HG03342 (cell line): ENCODE data around the gene TK1.
"Not testable (repeated sequence)": the region's sequence is repeated elsewhere in the genome, so short reads cannot be mapped to it uniquely, and the experiment has no call there.

Source experiments
- ATAC-seq: cut with Tn5 transposase; IDR thresholded peaks from one replicate; pipeline ENCODE4 v1.9.1; 2021; ENCODE audit warnings: mild to moderate bottlenecking, moderate library complexity; ENCODE audit not compliant: unreplicated experiment

Gene TK1

DNA sequence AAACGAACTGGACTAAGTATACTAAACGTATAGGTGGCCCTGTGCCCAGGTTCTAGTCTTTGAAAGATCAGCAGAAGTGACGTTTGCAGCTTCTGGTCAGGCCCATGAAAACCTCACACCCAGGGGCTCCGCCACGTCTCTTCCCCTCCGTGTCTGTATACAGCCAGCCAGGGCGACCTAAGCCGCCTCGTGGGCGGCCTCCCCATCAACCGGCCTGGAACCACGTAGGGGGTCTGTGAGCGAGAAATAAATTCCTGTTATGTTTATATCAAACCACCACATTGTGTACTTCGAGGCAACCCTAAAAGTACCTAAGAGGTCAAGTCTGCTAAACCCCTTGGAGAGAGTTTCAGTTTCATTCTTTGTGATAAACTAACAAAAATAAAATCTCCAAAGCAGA, 6.8 kb downstream of the TK1 start:
- ATAC-seq = no peak

DNA sequence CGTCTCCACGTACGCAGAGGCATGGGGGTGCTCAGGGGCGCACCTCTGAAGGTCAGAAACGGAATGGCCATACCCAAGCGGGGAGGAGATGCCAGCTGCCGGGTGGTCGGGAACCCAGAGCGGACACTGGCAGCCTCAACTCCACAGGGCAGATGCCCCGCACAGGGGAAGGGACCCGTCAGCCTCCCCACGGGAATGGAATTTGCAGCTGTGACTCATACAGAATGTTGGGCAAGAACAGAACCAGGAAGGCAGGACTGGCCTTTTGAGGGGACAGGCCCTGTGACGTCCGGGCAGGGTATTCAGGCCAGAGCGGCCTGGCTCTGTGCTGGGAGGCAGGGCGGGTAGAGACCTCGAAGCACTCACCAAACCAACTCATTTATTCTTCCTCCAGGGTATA, 7.5 kb downstream of the TK1 start:
- ATAC-seq = no peak

DNA sequence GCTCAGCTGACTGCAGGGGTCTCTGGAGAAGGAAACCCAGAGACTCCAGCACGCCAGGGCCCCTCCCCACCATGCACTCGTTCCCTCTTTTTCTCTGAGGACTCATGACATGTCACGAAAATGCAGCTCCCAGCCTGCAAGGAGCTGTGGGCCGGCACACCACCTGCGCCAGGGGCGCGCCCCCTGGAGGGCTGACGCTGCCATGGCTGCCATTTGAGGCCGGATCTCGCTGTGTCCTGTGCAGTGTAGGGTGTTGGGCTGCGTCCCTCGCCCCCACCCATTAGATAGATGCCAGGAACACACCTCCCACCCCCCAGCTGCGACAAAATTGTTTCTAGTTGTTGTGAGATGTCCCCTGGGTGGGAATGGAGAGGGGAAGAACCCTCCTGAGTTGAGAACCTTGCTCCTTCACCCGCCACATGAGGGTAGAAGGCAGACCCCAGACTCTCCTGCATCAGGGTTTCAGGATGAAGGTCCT, 10.3 kb downstream of the TK1 start:
- no peak for ATAC-seq

DNA sequence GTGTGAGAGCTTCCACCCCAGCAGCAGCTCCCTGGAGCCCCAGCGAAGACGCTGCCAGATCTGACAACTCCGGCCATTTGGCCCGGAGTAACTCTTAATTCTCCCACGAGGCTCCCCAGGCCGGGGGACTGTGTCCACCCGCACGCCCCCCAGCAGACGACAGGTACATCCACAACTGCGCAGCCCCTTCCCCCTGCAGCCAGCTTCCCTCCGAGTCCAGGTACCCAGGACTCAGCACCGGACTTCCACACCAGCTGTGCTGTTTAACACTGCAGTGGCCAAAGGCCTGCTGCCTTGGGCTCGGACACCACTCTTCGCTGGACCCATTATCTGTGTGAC, 11.2 kb downstream of the TK1 start:
- ATAC-seq = no peak

DNA sequence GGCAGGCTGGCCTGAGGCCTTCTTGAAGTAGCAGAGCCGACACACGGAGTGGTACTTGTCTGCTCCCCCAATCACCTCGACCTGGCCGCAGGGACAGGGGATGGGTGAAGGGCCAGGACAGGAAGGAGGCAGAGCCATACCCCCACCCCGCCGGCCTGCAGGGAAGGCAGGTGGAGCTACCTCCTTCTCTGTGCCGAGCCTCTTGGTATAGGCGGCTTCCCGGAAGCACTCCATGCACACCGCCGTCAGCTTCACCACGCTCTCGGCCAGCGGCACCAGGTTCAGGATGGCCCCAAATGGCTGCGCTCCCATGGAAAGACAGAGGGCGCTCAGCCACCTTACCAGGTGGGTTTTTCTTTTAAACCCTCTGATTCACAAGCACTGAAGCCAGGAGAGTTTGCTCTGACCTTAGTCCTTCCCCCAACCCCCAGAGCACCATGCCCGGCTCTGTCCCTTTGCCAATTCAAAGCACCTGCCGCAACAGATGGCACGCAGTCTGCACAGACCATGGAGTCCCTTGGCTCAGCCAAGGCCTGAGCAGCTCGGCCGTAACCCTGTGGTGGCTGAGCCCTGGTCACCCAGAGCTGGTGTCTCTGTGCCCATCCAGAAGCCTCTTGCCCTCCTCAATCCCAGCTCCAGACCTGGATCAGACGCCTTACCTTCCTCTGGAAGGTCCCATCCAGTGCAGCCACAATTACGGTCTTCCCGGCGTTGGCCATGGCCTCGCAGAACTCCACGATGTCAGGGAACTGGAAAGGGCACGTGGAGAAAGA, 11.8 kb downstream of the TK1 start:
- ATAC-seq = no peak

DNA sequence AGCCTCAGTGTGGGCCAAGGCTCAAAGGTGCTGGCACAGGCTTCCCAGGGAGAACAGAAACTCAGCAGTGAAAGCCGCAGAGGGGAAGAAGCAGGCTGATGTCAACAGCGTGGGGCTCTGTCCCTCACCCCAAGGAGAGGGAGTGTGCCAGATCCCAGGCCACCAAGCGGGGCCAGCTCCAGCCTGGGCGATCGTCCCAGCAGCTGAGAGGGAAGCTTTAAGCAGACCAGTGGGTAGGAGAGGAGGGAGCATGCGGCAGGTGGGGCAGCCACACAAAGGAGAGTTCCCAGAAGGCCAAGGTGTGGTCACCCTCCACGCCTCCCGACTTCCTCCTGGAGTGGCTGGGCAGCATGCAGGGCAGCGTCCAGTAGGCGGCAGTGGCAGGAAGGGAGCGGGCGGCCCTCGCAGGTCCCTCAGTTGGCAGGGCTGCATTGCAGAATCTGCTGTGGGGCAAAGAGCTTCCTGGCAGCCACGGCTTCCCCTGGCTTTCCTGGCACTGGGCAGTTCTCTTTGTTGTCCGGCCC, 12.4 kb downstream of the TK1 start:
- ATAC-seq = no peak

DNA sequence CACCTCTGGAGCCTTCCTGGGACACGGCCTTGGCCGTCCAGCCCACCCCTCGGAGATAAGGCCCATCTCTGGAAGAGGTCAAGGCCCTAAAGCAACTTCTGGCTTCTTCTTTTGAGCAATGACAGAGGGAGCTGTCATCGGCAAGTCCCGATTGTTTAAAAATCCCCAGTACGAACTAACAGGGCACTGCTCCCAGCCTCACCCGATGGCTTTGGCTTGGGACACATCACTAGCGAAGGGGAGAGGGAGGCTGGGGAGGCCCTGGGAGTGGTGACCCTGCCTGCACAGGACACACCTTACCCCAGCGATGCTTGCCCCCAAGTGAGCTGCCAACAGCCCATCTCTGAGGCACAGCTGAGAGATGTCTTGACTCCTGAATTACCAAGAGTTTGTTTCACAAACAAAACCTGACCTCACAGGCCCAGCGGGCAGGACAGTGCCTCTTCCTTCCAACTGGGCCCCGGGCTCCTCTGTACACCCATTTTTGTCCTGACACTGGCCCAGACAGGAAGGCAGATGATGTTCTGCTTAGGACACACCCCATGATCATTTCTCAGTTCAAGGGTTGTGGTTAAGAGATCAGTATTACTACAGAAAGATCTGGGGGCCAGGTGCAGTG, 13.6 kb downstream of the TK1 start:
- ATAC-seq = peak; percentile 36

DNA sequence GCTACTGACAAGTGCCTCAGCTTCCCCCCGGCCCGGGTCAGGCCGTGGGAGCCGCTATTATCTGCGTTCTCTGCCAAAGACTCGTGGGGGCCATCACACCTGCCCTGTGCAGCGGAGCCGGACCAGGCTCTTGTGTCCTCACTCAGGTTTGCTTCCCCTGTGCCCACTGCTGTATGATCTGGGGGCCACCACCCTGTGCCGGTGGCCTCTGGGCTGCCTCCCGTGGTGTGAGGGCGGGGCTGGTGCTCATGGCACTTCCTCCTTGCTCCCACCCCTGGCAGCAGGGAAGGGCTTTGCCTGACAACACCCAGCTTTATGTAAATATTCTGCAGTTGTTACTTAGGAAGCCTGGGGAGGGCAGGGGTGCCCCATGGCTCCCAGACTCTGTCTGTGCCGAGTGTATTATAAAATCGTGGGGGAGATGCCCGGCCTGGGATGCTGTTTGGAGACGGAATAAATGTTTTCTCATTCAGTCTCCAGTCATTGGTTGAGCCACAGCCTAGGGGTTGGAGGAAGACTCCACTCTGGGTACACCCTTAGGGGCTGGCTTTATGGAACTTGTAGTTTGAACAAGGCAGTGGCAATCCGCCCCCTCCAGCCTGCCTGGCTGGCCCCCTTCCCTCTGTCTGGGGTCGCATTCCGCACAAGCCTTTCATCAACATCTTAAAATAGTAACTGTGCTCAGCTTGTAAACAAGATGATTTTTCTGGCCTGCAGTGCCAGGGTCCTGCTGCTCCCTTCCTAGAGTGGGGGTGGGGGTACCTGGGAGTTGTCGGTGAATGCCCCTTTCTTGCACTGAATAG, 14.4 kb downstream of the TK1 start:
- no peak for ATAC-seq

DNA sequence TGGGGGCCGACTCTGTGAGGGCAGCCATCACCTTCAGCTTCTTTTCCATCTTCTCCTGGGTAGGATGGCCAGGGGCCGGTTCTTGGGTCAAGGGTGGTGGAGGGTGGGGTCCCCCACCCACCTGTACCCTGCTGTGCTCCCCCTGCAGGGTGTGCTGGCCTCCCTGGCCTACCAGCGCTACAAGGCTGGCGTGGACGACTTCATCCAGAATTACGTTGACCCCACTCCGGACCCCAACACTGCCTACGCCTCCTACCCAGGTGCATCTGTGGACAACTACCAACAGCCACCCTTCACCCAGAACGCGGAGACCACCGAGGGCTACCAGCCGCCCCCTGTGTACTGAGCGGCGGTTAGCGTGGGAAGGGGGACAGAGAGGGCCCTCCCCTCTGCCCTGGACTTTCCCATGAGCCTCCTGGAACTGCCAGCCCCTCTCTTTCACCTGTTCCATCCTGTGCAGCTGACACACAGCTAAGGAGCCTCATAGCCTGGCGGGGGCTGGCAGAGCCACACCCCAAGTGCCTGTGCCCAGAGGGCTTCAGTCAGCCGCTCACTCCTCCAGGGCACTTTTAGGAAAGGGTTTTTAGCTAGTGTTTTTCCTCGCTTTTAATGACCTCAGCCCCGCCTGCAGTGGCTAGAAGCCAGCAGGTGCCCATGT, 15.1 kb downstream of the TK1 start:
- not testable (repeated sequence) for ATAC-seq

DNA sequence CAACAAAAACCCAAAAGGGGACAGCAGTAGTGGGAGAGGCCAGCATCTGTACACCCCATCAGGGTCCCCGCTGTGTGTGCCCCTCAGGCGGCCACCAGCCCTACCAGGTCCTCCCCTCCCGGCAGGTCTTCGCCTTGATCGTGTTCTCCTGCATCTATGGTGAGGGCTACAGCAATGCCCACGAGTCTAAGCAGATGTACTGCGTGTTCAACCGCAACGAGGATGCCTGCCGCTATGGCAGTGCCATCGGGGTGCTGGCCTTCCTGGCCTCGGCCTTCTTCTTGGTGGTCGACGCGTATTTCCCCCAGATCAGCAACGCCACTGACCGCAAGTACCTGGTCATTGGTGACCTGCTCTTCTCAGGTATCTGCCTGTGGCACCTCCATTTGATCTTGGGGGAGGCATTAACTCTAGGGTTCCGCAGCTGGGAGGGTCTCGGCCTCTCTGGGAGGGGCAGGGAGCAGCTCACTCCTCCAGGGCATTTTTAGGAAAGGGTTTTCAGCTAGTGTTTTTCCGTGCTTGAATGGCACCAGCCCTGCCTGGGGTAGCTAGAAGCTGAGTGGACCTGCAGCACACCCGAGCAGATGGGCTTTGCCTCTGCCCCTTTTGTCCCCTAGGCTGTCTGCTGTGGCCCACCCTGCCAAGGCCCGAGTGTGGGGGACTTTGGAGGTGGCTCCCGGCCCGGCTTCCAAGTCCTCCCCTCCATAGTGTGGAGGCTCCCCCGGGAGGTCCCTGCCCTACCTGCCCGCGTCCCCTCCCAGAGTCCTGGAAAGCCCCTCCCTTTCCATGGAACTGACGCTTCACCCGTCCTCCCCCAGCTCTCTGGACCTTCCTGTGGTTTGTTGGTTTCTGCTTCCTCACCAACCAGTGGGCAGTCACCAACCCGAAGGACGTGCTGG, 15.9 kb downstream of the TK1 start:
- ATAC-seq = no peak

DNA sequence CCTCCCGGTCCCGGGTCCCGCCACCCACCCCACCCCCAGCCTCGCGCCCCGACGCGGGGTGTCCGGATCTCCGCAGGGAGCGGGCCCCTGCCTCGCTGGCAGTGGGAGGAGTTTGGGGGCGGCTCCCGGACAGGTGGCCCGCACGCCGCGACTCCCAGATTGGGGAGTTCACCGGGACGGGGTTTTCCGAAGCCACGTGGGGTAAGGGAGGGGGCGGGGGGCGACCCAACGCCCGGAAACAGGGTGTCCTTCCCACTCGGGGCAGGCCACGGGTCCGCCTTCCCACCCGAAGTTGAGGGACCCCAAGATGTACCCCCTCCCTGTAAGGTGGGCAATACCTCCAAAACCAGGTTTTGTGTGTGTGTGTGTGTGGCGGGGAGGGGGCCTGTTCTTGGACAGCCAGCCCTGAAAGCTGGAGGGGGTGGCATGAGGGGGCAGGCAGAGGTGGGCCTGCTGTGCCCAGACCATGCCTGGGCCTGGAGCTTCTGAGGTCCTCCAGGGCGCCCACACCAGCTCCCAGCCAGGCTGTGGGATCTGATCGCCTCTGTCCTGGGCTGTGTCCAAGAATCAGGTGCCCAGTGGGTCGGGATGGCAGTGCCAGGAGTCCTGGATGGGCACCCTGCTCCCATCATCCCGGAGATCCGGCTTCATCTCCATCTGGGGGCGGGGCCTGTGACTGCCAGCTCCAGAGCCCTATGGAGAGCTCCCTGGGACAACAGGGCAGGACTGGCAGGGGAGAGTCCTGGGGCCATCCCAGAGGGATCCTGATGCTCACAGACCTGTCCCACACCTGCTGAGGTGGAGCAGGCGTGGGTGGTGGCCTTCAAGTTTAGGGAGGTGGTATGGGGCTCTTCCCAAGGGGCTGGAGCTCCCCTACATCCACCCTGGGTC, 17.7 kb downstream of the TK1 start:
- no peak for ATAC-seq

DNA sequence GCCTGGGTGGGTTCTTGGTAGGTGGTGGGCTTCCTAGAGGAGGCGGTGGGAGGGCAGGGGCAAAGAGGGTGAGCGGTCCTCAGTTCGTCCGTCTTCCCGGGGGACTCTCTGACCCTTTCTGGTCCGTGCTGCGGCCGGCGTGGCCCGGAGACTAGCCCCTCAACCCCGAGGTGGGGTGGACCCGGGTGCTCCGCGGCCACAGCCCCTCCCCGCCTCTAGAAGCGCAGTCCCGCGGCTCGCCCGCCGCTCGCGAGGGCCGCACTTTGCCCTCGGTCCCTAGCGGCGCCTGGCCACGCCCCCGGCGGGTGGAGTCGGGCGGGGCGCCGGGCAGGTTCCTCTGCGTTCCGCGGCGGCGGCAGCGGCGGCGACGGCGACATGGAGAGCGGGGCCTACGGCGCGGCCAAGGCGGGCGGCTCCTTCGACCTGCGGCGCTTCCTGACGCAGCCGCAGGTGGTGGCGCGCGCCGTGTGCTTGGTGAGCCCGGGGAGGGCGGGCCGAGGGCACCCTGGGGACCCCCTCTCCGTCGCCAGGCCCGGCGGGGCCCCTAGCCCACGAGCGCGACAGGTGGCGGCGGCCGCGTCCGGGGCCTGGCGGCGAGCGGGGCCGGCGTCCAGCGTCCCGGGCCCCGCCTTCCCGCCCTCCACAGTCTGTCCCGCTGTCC, 18.5 kb downstream of the TK1 start, which contains the start of gene SYNGR2:
Gene SYNGR2, plus strand, starts transcription at position 340 of the 661 bp plus-strand sequence. Its CDS starts 36 bp downstream, at position 376.
- ATAC-seq = peak; percentile 50

DNA sequence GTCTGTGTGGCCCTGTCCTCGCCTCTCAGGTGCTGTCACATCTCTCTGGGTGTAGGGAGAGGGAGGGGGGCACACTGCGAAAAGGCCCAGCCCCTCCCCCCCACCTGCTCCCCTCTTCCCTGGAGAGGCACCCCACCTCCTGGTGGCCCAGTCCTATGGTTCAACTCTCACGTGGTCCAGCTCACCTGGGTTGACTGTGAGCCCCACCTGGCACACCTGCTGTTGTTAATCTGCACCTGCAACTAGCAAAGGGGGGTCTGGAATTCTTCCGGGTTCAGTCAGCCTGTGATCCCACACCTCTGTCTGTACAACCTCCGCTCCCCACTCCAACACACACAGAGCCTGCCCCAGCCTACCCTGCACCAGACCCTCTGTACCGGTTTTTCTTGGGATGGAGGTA, 20.4 kb downstream of the TK1 start:
- no peak for ATAC-seq

DNA sequence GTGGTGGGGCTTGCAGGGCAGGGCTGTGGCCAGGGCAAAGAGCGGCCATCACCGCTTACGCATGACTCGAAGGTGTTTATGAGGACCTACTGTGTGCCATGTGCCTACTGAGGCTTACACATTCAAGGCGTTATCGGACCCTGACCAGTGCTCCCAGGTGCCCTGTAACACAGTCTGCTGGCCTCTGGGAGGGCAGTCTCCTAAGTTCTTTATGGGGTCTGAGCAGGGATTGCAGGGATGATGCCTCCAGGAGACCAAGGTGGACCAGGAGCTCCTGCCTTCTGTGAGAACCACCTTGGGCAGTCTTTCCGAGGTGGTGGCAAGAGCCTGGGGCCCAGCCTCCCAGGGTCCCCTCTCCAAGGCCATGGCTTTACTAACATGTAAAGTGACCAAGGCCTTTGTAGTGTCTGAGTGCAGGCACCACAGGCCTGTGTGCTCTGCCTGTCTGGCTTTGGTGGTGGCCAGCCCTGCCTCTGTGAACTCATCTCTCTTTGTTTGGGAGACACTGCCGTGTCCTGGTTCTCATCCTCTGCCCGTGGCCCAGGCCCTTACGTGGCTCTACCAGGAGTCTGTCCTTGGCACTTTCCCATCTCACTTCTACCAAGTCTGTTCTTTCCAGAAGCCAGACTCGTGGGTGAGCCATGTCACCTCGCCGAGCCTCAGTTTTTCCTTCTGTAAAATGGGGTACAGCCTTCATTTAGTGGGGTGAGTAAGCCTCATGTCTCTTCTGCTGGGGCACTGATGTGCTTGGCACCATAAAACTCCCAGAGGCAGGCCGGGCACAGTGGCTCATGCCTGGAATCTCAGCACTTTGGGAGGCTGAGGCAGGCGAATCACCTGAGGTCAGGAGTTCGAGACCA, 21.9 kb downstream of the TK1 start:
- ATAC-seq = no peak

DNA sequence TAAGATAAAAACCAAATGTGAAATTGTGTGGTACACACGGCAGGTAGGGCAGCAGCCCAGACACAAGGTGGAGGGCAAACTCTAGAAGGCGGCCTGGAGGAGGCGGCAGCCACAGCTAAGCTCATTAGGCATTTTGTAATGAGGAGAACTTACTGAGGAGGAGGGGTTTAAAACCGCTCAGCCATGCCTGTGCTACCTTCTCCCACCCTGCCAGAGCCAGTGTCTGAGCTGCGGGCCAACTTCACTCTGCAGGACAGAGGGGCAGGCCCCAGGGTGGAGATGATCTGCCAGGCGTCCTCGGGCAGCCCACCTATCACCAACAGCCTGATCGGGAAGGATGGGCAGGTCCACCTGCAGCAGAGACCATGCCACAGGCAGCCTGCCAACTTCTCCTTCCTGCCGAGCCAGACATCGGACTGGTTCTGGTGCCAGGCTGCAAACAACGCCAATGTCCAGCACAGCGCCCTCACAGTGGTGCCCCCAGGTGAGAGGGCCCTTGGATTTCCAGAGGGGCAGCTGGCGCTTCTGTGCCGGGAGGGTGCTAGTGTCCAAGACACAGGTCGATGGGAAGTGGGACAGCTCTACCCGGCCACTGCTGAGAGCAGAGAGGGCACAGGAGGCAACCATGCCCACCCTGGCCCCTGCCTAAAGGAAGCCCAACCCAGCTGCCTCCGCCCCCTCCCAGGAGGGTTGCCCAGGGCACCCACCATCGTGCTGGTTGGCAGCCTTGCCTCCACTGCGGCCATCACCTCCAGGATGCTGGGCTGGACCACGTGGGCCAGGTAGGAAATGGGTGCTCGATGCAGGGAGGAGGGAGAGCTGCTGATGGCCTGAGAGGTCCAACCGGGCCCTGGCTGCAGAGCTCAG, 22.7 kb downstream of the TK1 start:
- ATAC-seq = no peak

DNA sequence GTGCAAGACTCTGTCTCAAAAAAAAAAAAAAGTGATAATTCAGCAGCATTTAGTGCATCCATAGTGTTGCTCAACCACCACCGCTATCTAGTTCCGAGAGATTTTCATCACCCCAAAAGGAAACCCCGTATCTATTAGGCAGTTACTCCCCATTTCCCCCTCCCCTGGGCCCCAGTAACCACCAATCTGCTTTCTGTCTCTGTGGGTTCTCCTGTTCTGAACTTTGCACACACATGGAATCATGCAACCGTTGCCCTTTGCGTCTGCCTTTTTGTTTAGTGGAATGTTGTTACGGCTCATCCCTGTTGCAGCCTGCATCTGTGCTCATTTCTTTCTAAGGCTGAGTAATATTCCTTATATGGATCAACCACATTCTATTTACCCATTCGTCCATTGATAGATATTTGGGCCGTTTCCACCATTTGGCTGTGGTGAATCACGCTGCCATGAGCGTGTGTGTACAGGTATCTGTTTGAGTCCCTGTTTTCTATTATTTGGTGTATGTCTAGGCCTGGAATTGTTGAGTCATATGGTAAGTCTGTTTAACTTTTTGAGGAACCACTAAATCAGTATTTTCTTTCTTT, 27.2 kb downstream of the TK1 start:
- no peak for ATAC-seq
